ENCODE data around the gene ATAD3C.
"Not testable (repeated sequence)": the region's sequence is repeated elsewhere in the genome, so short reads cannot be mapped to it uniquely, and the experiment has no call there.

Gene ATAD3C

GRCh38 chr1:1437033-1437903 lies 12.2 kb upstream of the ATAD3C start:
- 94% methylated on average over 31 of the region's 31 CpGs for WGBS, 2 experiments
- H3K4me3 ChIP-seq (ENCODE audit: insufficient read depth, low read depth, low read length), result no peak overlapping the region

GRCh38 chr1:1437904-1438376 lies 11.5 kb upstream of the ATAD3C start:
- H3K36me3 ChIP-seq (ENCODE audit: control insufficient read depth, insufficient read depth, low read length), result no peaks in the 10 kb centered on the region
- no peak overlapping the region for H3K27ac ChIP-seq (ENCODE audit: insufficient read depth, low read depth, low read length, poor library complexity, severe bottlenecking)
- WGBS, 2 experiments, result 85 to 86% methylated on average over 11 of the region's 11 CpGs
- H3K9me3 ChIP-seq (ENCODE audit: control insufficient read depth, low read length), result no peaks in the 10 kb centered on the region
- no peak overlapping the region for H3K4me3 ChIP-seq (ENCODE audit: insufficient read depth, low read depth, low read length)
- peaks cover 31% of the 10 kb centered on the region for H3K27me3 ChIP-seq (ENCODE audit: control insufficient read depth, insufficient read depth, low read length, poor library complexity, severe bottlenecking)
- H3K4me1 ChIP-seq (ENCODE audit: control insufficient read depth, insufficient read depth, low read length), result peaks cover 38% of the 10 kb centered on the region

More at GRCh38 chr1:1437033-1437903, 12.2 kb upstream of the ATAD3C start:
- Histone ChIP-seq H3K27ac (ENCODE audit: insufficient read depth, low read depth, low read length, poor library complexity, severe bottlenecking) (no peak overlapping the region), H3K9me3 (ENCODE audit: control insufficient read depth, low read length) (no peaks in the 10 kb centered on the region), H3K36me3 (ENCODE audit: control insufficient read depth, insufficient read depth, low read length) (no peaks in the 10 kb centered on the region), H3K4me1 (ENCODE audit: control insufficient read depth, insufficient read depth, low read length) (peaks cover 45% of the 10 kb centered on the region), H3K27me3 (ENCODE audit: control insufficient read depth, insufficient read depth, low read length, poor library complexity, severe bottlenecking) (peaks cover 31% of the 10 kb centered on the region)

- Histone ChIP-seq H3K4me3 (ENCODE audit: insufficient read depth, low read depth, low read length) (no peak overlapping the region), H3K27ac (ENCODE audit: insufficient read depth, low read depth, low read length, poor library complexity, severe bottlenecking) (no peak overlapping the region), H3K36me3 (ENCODE audit: control insufficient read depth, insufficient read depth, low read length) (no peaks in the 10 kb centered on the region), H3K27me3 (ENCODE audit: control insufficient read depth, insufficient read depth, low read length, poor library complexity, severe bottlenecking) (peaks cover 31% of the 10 kb centered on the region), H3K4me1 (ENCODE audit: control insufficient read depth, insufficient read depth, low read length) (peaks cover 30% of the 10 kb centered on the region), H3K9me3 (ENCODE audit: control insufficient read depth, low read length) (no peaks in the 10 kb centered on the region)
- 95% methylated on average over 45 of the region's 45 CpGs for WGBS, 2 experiments
Observed at GRCh38 chr1:1438531-1439381, 10.7 kb upstream of the ATAD3C start.

GRCh38 chr1:1439546-1440261 lies 9.8 kb upstream of the ATAD3C start:
- no peak overlapping the region for H3K4me3 ChIP-seq (ENCODE audit: insufficient read depth, low read depth, low read length)
- no peaks in the 10 kb centered on the region for H3K9me3 ChIP-seq (ENCODE audit: control insufficient read depth, low read length)
- no peaks in the 10 kb centered on the region for H3K36me3 ChIP-seq (ENCODE audit: control insufficient read depth, insufficient read depth, low read length)
- H3K27me3 ChIP-seq (ENCODE audit: control insufficient read depth, insufficient read depth, low read length, poor library complexity, severe bottlenecking), result peaks cover 22% of the 10 kb centered on the region
- WGBS, 2 experiments, result 96 to 98% methylated on average over 82 of the region's 82 CpGs
- no peak overlapping the region for H3K27ac ChIP-seq (ENCODE audit: insufficient read depth, low read depth, low read length, poor library complexity, severe bottlenecking)
- peaks cover 21% of the 10 kb centered on the region for H3K4me1 ChIP-seq (ENCODE audit: control insufficient read depth, insufficient read depth, low read length)

- Histone ChIP-seq H3K9me3 (ENCODE audit: control insufficient read depth, low read length) (no peaks in the 10 kb centered on the region), H3K27me3 (ENCODE audit: control insufficient read depth, insufficient read depth, low read length, poor library complexity, severe bottlenecking) (peaks cover 15% of the 10 kb centered on the region), H3K4me3 (ENCODE audit: insufficient read depth, low read depth, low read length) (no peak overlapping the region), H3K36me3 (ENCODE audit: control insufficient read depth, insufficient read depth, low read length) (no peaks in the 10 kb centered on the region), H3K27ac (ENCODE audit: insufficient read depth, low read depth, low read length, poor library complexity, severe bottlenecking) (no peak overlapping the region), H3K4me1 (ENCODE audit: control insufficient read depth, insufficient read depth, low read length) (peaks cover 14% of the 10 kb centered on the region)
- WGBS, 2 experiments, result 94 to 95% methylated on average over 26 of the region's 26 CpGs
Observed at GRCh38 chr1:1440262-1441001, 9.1 kb upstream of the ATAD3C start.

GRCh38 chr1:1441002-1441888 lies 8.2 kb upstream of the ATAD3C start:
- WGBS, 2 experiments, result 79 to 82% methylated on average over 29 of the region's 29 CpGs
- H3K4me3 ChIP-seq (ENCODE audit: insufficient read depth, low read depth, low read length), result no peak overlapping the region
- peaks cover 9% of the 10 kb centered on the region for H3K4me1 ChIP-seq (ENCODE audit: control insufficient read depth, insufficient read depth, low read length)

GRCh38 chr1:1442069-1442770 lies 7.3 kb upstream of the ATAD3C start:
- no peaks in the 10 kb centered on the region for H3K9me3 ChIP-seq (ENCODE audit: control insufficient read depth, low read length)
- H3K36me3 ChIP-seq (ENCODE audit: control insufficient read depth, insufficient read depth, low read length), result no peaks in the 10 kb centered on the region
- H3K27me3 ChIP-seq (ENCODE audit: control insufficient read depth, insufficient read depth, low read length, poor library complexity, severe bottlenecking), result no peaks in the 10 kb centered on the region
- H3K27ac ChIP-seq (ENCODE audit: insufficient read depth, low read depth, low read length, poor library complexity, severe bottlenecking), result no peak overlapping the region
- peaks cover 7% of the 10 kb centered on the region for H3K4me1 ChIP-seq (ENCODE audit: control insufficient read depth, insufficient read depth, low read length)
- 96% methylated on average over 32 of the region's 32 CpGs for WGBS, 2 experiments
- no peak overlapping the region for H3K4me3 ChIP-seq (ENCODE audit: insufficient read depth, low read depth, low read length)

More at GRCh38 chr1:1441002-1441888, 8.2 kb upstream of the ATAD3C start:
- Histone ChIP-seq H3K36me3 (ENCODE audit: control insufficient read depth, insufficient read depth, low read length) (no peaks in the 10 kb centered on the region), H3K27me3 (ENCODE audit: control insufficient read depth, insufficient read depth, low read length, poor library complexity, severe bottlenecking) (peaks cover 9% of the 10 kb centered on the region), H3K9me3 (ENCODE audit: control insufficient read depth, low read length) (no peaks in the 10 kb centered on the region), H3K27ac (ENCODE audit: insufficient read depth, low read depth, low read length, poor library complexity, severe bottlenecking) (no peak overlapping the region)

GRCh38 chr1:1446631-1447030 lies 2.9 kb upstream of the ATAD3C start:
- H3K27me3 ChIP-seq (ENCODE audit: control insufficient read depth, insufficient read depth, low read length, poor library complexity, severe bottlenecking); H3K9me3 ChIP-seq (ENCODE audit: control insufficient read depth, low read length); H3K4me1 ChIP-seq (ENCODE audit: control insufficient read depth, insufficient read depth, low read length); H3K36me3 ChIP-seq (ENCODE audit: control insufficient read depth, insufficient read depth, low read length); H3K27ac ChIP-seq (ENCODE audit: insufficient read depth, low read depth, low read length, poor library complexity, severe bottlenecking); H3K4me3 ChIP-seq (ENCODE audit: insufficient read depth, low read depth, low read length): not testable (repeated sequence)
- 94% methylated on average over 14 to 19 of the region's 19 CpGs for WGBS, 2 experiments
